HEK293T (cell line): ENCODE measurements around the gene GLYATL1B.
"Not testable (repeated sequence)": the region's sequence is repeated elsewhere in the genome, so short reads cannot be mapped to it uniquely, and the experiment has no call there.

ENCODE experiments used
- CTCF ChIA-PET: fragments of 350-600 bp; formaldehyde crosslinking; extraction: SDS; loops from one replicate; lab custom pipeline; 2021; ENCODE audit warnings: antibody characterized with exemption, inconsistent platforms; lab: Yijun Ruan, JAX
- POLR2A ChIA-PET: fragments of 350-600 bp; formaldehyde crosslinking; extraction: SDS; loops from one replicate; lab custom pipeline; 2020; ENCODE audit warnings: antibody characterized with exemption, inconsistent platforms; lab: Yijun Ruan, JAX
- DNase-seq: peaks from one replicate; pipeline ENCODE4 v3.0.0; 2012; ENCODE audit warnings: mixed read lengths; ENCODE audit errors: extremely low spot score
- ARNT ChIP-seq: fragments of 450-650 bp; IDR thresholded peaks from 2 replicates; pipeline ENCODE4 v1.6.1; 2017; ENCODE audit warnings: mild to moderate bottlenecking
- BHLHE40 ChIP-seq: fragments of 450-650 bp; IDR thresholded peaks from 2 replicates; pipeline ENCODE4 v1.6.1; 2016; ENCODE audit warnings: mild to moderate bottlenecking, moderate library complexity, borderline replicate concordance
- CTBP1 ChIP-seq: fragments of 450-650 bp; IDR thresholded peaks from 2 replicates; pipeline ENCODE4 v1.6.1; 2016; ENCODE audit warnings: borderline replicate concordance
- ELF4 ChIP-seq: fragments of 450-650 bp; IDR thresholded peaks from 2 replicates; pipeline ENCODE4 v1.6.1; 2017; ENCODE audit warnings: antibody characterized with exemption
- FOXA1 ChIP-seq: fragments of 450-650 bp; IDR thresholded peaks from 2 replicates; pipeline ENCODE4 v1.6.1; 2016; ENCODE audit warnings: mild to moderate bottlenecking
- FOXK2 ChIP-seq: fragments of 450-650 bp; IDR thresholded peaks from 2 replicates; pipeline ENCODE4 v1.6.1; 2016; ENCODE audit warnings: mild to moderate bottlenecking
- FOXM1 ChIP-seq: fragments of 450-650 bp; IDR thresholded peaks from 2 replicates; pipeline ENCODE4 v1.6.1; 2017; ENCODE audit warnings: mild to moderate bottlenecking, borderline replicate concordance
- HDGF ChIP-seq: fragments of 450-650 bp; IDR thresholded peaks from 2 replicates; pipeline ENCODE4 v1.6.1; 2017; ENCODE audit warnings: antibody characterized with exemption, borderline replicate concordance
- L3MBTL2 ChIP-seq: fragments of 450-650 bp; conservative IDR thresholded peaks from 2 replicates; pipeline ENCODE4 v1.6.1; 2016; ENCODE audit warnings: mild to moderate bottlenecking
- LEF1 ChIP-seq: fragments of 450-650 bp; IDR thresholded peaks from 2 replicates; pipeline ENCODE4 v1.6.1; 2017; ENCODE audit warnings: mild to moderate bottlenecking, borderline replicate concordance
- NFRKB ChIP-seq: fragments of 450-650 bp; IDR thresholded peaks from 2 replicates; pipeline ENCODE4 v1.6.1; 2016; ENCODE audit warnings: mild to moderate bottlenecking, moderate library complexity
- PKNOX1 ChIP-seq: fragments of 450-650 bp; IDR thresholded peaks from 2 replicates; pipeline ENCODE4 v1.6.1; 2016
- SP1 ChIP-seq: fragments of 450-650 bp; IDR thresholded peaks from 2 replicates; pipeline ENCODE4 v1.6.1; 2017
- SUZ12 ChIP-seq: fragments of 450-650 bp; IDR thresholded peaks from 2 replicates; pipeline ENCODE4 v1.6.1; 2016; ENCODE audit warnings: mild to moderate bottlenecking
- TARDBP ChIP-seq: fragments of 450-650 bp; IDR thresholded peaks from 2 replicates; pipeline ENCODE4 v1.6.1; 2016
- ZNF384 ChIP-seq: fragments of 450-650 bp; IDR thresholded peaks from 2 replicates; pipeline ENCODE4 v1.6.1; 2016

Gene GLYATL1B

GRCh38 chr11:59088162-59088561, 2.1 kb downstream of the GLYATL1B start:
- CTCF ChIA-PET = no interaction called here
- TF ChIP-seq HDGF (no peak), ZNF384 (no peak), FOXK2 (no peak), LEF1 (no peak), ELF4 (no peak), SP1 (no peak), ARNT (no peak)
- no peak for DNase-seq
- POLR2A ChIA-PET = no interaction called here

GRCh38 chr11:59093576-59093975, 7.5 kb downstream of the GLYATL1B start:
- CTCF ChIA-PET, POLR2A ChIA-PET, DNase-seq: not testable (repeated sequence)

GRCh38 chr11:59095225-59095624, 9.1 kb downstream of the GLYATL1B start:
- DNase-seq, CTCF ChIA-PET, POLR2A ChIA-PET: not testable (repeated sequence)

GRCh38 chr11:59095972-59096575, 10.0 kb downstream of the GLYATL1B start:
- DNase-seq, POLR2A ChIA-PET: not testable (repeated sequence)
- CTCF ChIA-PET = interaction anchor here (0.6 to 1.0 kb wide), 2 partner anchors 40 to 73 kb away, joined by 3 to 9 read pairs; no protein-coding TSS in a partner anchor

- ChIA-PET POLR2A (no interaction called here), CTCF (interaction anchor here (0.7 to 1.0 kb wide), 3 partner anchors 10 to 61 kb away, joined by 3 read pairs; partner anchors contain the start of gene FAM111B)
- no peak for DNase-seq
- TF ChIP-seq BHLHE40 (no peak), NFRKB (no peak)
Measured at GRCh38 chr11:59097113-59097708, 11.1 kb downstream of the GLYATL1B start.

- CTCF ChIA-PET = interaction anchor here (0.7 to 1.0 kb wide), 3 partner anchors 9 to 60 kb away, joined by 3 read pairs; partner anchors contain the start of gene FAM111B
Measured at GRCh38 chr11:59097938-59098337, 11.8 kb downstream of the GLYATL1B start.

GRCh38 chr11:59102259-59102765, 16.2 kb downstream of the GLYATL1B start:
- TF ChIP-seq L3MBTL2 (no peak), TARDBP (no peak), HDGF (no peak)
- ChIA-PET CTCF (no interaction called here), POLR2A (no interaction called here)
- DNase-seq = peak; percentile 12

More at GRCh38 chr11:59097938-59098337, 11.8 kb downstream of the GLYATL1B start:
- DNase-seq, POLR2A ChIA-PET: not testable (repeated sequence)

- DNase-seq = no peak
- POLR2A ChIA-PET = interaction anchor here (0.7 kb wide), 1 partner anchor 199 kb away, joined by 3 read pairs; no protein-coding TSS in a partner anchor
- CTCF ChIA-PET = interaction anchor here (1.1 kb wide), 1 partner anchor 9 kb away, joined by 3 read pairs; no protein-coding TSS in a partner anchor
- TF ChIP-seq LEF1 (no peak), FOXK2 (no peak), SUZ12 (no peak), ELF4 (no peak), CTBP1 (no peak), ZNF384 (no peak), FOXM1 (no peak), PKNOX1 (no peak), BHLHE40 (no peak), TARDBP (no peak), SP1 (no peak), ARNT (no peak), NFRKB (no peak), HDGF (no peak), FOXA1 (no peak), L3MBTL2 (no peak)
Measured at GRCh38 chr11:59106363-59107336, 20.5 kb downstream of the GLYATL1B start, which contains the start of gene FAM111B. Gene FAM111B, plus strand, starts transcription at chr11:59107237. Its CDS starts 2,389 bp downstream, at chr11:59109626.

- POLR2A ChIA-PET, DNase-seq: not testable (repeated sequence)
- CTCF ChIA-PET = interaction anchor here (1.1 kb wide), 1 partner anchor 10 kb away, joined by 3 read pairs; no protein-coding TSS in a partner anchor
Measured at GRCh38 chr11:59107721-59108120, 21.6 kb downstream of the GLYATL1B start.
